Measurements from ENCODE around the gene HIGD1A. TPM values are rescaled to one million over a fixed set of nuclear protein-coding genes. Genes with fewer than 3 reads are reported as not detected.

The HIGD1A gene
- total and polyA plus RNA-seq, 9 of the 15 experiments (the other 6 are each of a cell fraction or from before 2014, with no cell fraction given): 165 to 1,185 (median 333) TPM

GRCh38 chr3:42804106-42804830, at the start of gene HIGD1A (continued):
- TF ChIP-seq PPARD (CRISPR knock-in tag; IDR thresholded peaks at IDR 0.05) (no peak), ZNF274 (IDR thresholded peaks at IDR 0.05; ENCODE audit: borderline replicate concordance, low read depth, low read length) (no peak; the same call in 1 of the 2 replicates), POLR2AphosphoS5 (IDR thresholded peaks at IDR 0.05; ENCODE audit: control insufficient read depth, insufficient read depth, low read depth, low read length) (peak; percentile 88), LCOR (CRISPR knock-in tag; IDR thresholded peaks at IDR 0.05) (peak; percentile 91), BMI1 (IDR thresholded peaks at IDR 0.05; ENCODE audit: low read length) (no peak), ZNF79 (CRISPR knock-in tag; IDR thresholded peaks at IDR 0.05; ENCODE audit: low read depth) (no peak), ILK (tag; IDR thresholded peaks at IDR 0.05; ENCODE audit: borderline replicate concordance, low read depth) (no peak), SETDB1 (IDR thresholded peaks at IDR 0.05; ENCODE audit: low read length) (no peak), KDM4B (IDR thresholded peaks at IDR 0.05; ENCODE audit: borderline replicate concordance in 2 of 2, low read depth in 1 of 2) (no peak), CBX3 (IDR thresholded peaks at IDR 0.05; ENCODE audit: borderline replicate concordance in 1 of 2, low read length in 2 of 2) (no peak), HES1 (IDR thresholded peaks at IDR 0.05; ENCODE audit: low read depth) (peak; percentile 72; the same call in 1 of the 2 replicates), VEZF1 (CRISPR knock-in tag; IDR thresholded peaks at IDR 0.05) (peak; percentile 96), NFRKB (IDR thresholded peaks at IDR 0.05; ENCODE audit: low read depth) (peak; percentile 79; the same call in 1 of the 2 replicates), RBM14 (IDR thresholded peaks at IDR 0.05; ENCODE audit: borderline replicate concordance, insufficient read depth, low read depth, low read length) (0 out of 2 replicates have a peak, but pooled peaks have one; percentile 55), NCOA6 (IDR thresholded peaks at IDR 0.05) (no peak), ZNF311 (CRISPR knock-in tag; IDR thresholded peaks at IDR 0.05) (no peak; the same call in 1 of the 2 replicates), BRF1 (IDR thresholded peaks at IDR 0.05; ENCODE audit: borderline replicate concordance, extremely low read depth, insufficient read length) (no peak), ZBTB7A (IDR thresholded peaks at IDR 0.05; ENCODE audit: borderline replicate concordance, control insufficient read depth, low read depth, low read length) (0 out of 2 replicates have a peak, but pooled peaks have one; percentile 54), CBX8 (IDR thresholded peaks at IDR 0.05; ENCODE audit: borderline replicate concordance, extremely low read depth, low read depth, low read length, poor library complexity, severe bottlenecking) (no peak), SMARCB1 (IDR thresholded peaks at IDR 0.05; ENCODE audit: insufficient read length, low read depth) (peak; percentile 19), TCF3 (CRISPR knock-in tag; IDR thresholded peaks at IDR 0.05) (0 out of 2 replicates have a peak, but pooled peaks have one; percentile 13), ZNF134 (CRISPR knock-in tag; conservative IDR thresholded peaks at IDR 0.05) (0 out of 2 replicates have a peak, but pooled peaks have one; percentile 12), MAZ (CRISPR knock-in tag; conservative IDR thresholded peaks at IDR 0.05 in 1 of 2, IDR thresholded peaks at IDR 0.05 in 1 of 2) (peak; percentile 70 to 80), BDP1 (IDR thresholded peaks at IDR 0.05; ENCODE audit: insufficient read depth, insufficient read length) (no peak), ZBTB12 (CRISPR knock-in tag; IDR thresholded peaks at IDR 0.05) (no peak; the same call in 1 of the 2 replicates)
